Fibroblast of skin of right biceps (primary cell): Measurements from ENCODE around the gene SSB.
"Not testable (repeated sequence)": the region's sequence is repeated elsewhere in the genome, so short reads cannot be mapped to it uniquely, and the experiment has no call there.

ENCODE experiments used
- DNase-seq: peaks from one replicate; pipeline ENCODE4 v3.0.0-alpha.2; 2013

Gene SSB

DNA sequence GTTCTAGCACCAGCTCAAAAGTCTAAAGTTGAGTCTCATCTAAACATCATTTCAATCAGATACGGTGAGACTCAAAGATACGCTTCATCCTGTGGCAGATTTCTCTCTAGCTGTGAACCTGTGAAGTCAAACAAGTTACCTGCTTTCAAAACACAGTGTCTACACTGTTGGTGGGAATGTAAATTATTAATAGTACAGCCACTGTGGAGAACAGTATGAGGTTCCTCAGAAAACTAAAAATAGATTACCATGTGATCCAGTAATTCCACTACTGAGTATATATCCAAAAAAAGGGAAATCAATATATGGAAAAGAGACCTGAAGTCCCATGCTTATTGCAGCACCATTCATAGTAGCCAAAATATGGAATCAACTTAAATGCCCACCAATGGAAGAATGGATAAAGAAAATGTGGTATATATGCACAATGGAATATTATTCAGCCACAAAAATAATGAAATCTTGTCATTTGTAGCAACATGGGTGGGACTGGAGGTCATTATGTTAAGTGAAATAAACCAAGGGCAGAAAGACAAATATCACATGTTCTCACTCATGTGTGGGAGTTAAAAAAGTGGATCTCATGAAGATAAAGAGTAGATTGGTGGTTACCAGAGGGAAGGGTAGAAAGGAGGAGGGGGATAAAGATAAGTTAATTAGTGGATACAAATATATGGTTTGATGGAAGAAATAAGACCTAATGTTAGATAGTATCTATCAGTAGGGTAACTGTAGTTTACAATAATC, 40.2 kb downstream of the SSB start:
- DNase-seq: no peak

DNA sequence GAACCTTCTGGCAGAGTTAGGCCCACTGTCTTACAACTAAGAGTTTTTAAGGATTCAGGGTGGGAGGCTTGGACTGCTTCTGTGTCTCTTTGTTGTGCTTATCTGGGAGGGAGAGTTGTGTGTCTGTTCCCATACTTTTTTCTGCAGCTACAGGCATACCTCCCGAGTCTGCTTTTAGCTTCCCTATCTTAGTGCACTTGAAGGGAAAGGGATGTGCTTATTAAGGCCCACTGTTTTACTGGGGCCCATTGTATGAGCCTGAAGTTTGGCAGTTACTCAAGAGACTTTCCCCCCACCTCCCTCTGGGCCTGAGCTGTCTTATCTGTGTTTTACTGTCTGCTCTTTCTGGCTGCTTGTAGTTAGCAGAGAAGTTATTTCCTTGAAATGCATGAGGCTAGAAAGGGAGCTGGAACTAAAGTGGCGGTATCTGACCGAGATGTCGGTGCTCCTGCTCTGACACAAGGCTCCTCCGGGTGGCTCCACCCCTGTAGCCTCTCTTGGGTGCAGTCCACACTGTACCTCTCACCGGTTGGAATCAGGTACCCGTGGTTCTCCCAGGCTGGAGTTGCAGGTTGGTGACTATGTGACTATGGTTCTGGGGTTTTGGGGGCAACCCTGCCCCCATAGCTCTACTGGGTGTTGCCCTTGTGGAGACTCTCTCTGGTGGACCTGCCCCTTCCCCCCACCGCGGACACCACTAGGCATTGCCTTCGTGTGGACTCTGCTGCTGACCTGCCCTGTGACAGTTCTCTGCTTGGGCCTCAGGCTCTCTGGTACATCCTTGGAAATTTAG, 41.5 kb downstream of the SSB start:
- DNase-seq: no peak

DNA sequence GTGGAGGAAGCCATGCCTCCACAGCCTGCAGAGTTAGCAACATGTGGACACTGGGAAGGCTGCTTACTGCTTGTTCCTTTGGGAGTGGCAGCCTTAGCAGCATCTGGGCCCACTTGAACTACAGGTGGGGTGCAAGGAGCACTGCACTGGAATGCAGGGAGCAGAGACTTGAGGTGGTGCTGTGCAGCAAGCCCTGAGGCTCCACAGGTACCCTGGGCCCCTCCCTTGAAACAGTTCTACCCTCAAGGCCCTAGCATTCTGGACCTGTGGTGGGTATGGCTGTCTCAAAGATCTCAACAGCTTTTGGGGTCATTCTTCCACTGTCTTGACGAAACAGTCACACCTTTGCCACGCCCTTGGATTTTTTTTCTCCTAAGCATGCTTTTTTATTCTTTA, 42.1 kb downstream of the SSB start:
- DNase-seq: no peak

DNA sequence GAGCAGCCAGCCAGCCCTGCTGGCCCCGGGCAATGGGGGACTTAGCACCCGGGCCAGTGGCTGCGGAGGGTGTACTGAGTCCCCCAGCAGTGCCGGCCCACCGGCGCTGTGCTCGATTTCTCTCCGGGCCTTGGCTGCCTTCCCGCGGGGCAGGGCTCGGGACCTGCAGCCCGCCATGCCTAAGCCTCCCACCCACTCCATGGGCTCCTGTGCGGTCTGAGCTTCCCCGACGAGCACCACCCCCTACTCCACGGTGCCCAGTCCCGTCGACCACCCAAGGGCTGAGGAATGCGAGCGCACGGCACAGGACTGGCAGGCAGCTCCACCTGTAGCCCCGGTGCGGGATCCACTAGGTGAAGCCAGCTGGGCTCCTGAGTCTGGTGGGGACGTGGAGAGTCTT, 43.0 kb downstream of the SSB start:
- not testable (repeated sequence) for DNase-seq

DNA sequence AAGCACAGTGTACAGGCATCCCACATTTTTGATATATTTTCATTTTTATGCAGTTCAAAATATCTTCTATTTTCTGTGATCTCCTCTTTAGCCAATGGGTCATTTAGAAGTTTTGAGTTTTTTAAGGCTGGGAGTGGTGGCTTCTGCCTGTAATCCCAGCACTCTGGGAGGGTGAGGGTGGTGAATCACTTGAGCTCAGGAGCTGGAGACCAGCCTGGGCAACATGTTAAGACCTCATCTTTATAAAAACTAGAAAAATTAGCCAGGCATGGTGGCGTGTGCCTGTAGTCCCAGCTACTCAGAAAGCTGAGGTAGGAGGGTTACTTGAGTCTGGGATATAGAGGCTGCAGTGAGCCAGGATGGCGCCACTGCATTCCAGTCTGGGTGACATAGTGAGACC, 46.3 kb downstream of the SSB start:
- no peak for DNase-seq

DNA sequence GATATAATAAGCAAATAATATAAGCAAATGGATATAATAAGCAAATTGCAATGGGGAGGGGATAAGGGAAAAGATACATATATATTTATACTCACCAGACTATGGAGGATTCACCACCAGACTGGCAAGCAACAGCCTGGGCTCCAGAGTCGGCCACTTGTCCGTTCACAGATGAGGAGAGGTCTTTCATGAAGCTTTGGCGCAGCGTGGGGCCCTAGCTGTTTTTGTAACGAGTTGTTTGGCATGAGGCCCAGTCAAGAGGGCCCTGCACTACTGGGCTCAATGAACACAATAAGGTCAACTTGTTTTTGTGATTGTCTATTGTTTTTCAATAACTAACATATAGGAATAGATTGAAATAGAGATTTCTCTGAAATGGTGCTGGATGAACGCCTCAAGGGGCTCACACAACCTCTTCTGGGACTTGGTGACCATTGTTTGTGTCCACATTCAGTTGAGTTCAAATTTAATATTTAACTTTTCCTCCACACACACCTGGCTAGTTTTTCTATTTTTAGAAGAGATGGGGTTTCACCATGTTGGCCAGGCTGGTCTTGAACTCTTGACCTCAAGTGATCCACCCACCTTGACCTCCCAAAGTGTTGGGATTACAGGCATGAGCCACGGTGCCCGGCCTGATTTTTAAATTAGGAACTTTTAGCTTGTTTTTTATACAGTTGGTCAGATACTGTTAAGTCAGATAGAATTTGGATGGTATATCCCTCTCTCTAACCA, 50.5 kb downstream of the SSB start:
- DNase-seq: not testable (repeated sequence)

DNA sequence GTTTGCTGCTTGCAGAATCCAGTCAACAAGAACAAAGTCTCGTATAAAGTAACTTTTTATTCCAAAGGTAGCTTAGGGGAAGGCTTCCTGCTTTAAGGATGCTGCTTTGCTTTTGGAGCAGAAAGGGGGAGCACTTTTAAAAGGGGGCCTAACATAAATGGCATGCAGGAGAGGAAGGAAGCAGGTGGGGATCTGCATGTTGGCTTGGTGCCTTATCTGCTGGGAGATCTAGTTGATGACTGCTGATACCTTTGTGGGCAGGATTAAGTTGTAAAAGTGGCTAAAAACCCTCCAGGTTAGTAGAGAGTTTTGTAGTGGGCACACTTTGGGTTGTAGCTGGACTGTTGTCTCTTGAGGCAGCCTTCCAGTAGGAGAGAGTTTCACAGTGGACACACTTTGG, 51.0 kb downstream of the SSB start:
- no peak for DNase-seq

DNA sequence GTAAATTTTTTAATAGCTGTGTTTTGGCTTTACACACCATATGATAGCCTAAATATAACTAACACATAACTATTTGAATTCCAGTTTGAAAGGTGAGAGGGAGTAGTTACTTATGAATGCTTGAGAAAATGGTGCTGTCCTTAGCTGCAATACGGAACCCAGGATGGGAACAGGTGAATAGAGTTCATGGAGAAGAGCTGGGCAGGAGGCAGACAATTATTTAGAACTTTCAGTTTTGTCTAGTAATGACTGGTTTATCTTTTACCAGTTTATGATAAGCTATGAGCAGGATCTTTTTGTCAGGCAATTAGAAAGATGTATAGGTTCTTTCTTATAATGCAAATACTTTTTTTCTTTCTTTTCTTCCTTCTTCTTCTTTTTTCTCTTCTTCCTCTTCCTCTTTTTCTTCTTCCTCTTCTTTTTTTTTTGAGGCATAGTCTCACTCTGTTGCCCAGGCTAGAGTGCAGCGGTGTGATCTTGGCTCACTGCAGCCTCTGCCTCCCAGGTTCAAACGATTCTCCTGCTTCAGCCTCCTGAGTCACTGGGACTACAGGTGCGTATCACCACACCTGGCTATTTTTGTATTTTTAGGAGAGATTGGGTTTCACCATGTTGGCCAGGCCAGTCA, 54.5 kb downstream of the SSB start:
- no peak for DNase-seq

DNA sequence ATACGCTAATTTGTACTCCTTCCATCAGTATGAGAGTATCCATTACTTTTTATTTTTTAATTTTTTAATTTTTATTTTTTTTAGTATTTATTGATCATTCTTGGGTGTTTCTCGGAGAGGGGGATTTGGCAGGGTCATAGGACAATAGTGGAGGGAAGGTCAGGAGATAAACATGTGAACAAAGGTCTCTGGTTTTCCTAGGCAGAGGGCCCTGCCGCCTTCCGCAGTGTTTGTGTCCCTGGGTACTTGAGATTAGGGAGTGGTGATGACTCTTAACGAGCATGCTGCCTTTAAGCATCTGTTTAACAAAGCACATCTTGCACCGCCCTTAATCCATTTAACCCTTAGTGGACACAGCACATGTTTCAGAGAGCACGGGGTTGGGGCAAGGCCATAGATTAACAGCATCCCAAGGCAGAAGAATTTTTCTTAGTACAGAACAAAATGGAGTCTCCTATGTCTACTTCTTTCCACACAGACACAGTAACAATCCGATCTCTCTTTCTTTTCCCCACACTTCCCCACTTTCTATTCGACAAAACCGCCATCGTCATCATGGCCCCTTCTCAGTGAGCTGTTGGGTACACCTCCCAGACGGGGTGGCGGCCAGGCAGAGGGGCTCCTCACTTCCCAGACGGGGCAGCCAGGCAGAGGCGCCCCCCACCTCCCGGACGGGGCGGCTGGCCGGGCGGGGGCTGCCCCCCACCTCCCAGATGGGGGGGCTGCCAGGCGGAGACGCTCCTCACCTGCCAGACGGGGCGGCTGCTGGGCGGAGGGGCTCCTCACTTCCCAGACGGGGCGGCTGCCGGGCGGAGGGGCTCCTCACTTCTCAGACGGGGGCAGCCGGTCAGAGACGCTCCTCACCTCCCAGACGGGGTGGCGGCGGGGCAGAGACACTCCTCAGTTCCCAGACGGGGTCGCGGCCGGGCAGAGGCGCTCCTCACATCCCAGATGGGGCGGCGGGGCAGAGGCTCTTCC, 56.9 kb downstream of the SSB start:
- DNase-seq: not testable (repeated sequence)

DNA sequence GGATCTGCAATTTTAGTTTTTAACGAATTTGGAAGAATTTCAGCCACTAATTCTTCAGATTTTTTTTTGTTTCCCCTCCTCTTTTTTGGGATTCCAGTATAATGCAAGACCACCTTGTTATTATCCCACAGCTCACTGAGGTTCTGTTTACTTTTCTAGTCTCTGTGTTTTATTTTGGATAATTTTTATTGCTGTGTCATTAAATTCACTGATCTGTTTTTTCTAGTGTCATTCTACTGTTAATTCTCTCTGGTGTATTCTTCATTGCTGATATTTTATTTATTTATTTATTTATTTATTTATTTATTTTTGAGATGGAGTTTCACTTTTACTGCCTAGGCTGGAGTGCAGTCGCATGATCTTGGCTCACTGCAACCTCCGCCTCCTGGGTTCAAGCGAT, 60.8 kb downstream of the SSB start:
- DNase-seq: no peak

DNA sequence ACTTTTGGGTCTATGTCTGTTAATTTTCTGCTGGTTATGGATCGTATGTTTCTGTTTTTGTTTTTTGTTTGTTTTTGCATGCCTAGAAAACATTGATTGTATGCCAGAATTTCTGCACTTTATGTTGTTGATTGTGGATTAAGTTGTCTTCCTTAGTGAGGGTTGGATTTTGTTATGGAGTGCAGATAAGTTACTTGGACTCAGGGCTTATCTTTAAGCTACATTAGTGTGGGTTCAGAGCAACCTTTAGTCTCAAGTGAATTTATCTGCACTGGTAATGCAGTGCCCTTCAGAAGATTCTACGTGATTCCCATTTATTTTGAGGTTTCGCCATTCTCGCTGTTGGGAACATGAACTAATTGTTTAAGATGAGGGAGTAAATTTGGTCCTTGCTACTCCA, 61.5 kb downstream of the SSB start:
- DNase-seq: no peak
